Transverse colon (tissue), 4 donors: ENCODE measurements around the gene NSD2. TPM values are rescaled to one million over a fixed set of nuclear protein-coding genes. Genes with fewer than 3 reads are reported as not detected.
A peak's percentile ranks its signal among the peaks of the same experiment; 100 is the strongest.
"Not testable (repeated sequence)": the region's sequence is repeated elsewhere in the genome, so short reads cannot be mapped to it uniquely, and the experiment has no call there.

Experiments used
- DNase-seq: peaks from one replicate; pipeline ENCODE4 v3.0.0-alpha.2; 2019
- H3K27ac ChIP-seq, 4 donors: fragments of 200-600 bp; sonication (generic); 2 replicates each; pipeline ENCODE4 v1.5.1; 2016 to 2018; ENCODE audit warnings: inconsistent platforms in 4 of 4
- H3K27me3 ChIP-seq: fragments of 200-600 bp; sonication (generic); 2 replicates; pipeline ENCODE4 v1.5.1; 2017; ENCODE audit warnings: inconsistent platforms
- H3K36me3 ChIP-seq, 4 donors: fragments of 200-600 bp; sonication (generic); 2 replicates each; pipeline ENCODE4 v1.5.1; 2017 to 2019; ENCODE audit warnings: inconsistent platforms in 4 of 4
- H3K4me1 ChIP-seq, 4 donors: fragments of 200-600 bp; sonication (generic); 2 replicates each; pipeline ENCODE4 v1.5.1; 2017 to 2020; ENCODE audit warnings: inconsistent platforms in 4 of 4
- H3K4me3 ChIP-seq, 4 donors: fragments of 200-600 bp; sonication (generic); 1 replicate in 1 of 4; 2 replicates in 3 of 4; pipeline versions ENCODE4 v1.5.1 to v1.6.1; 2017 to 2019; ENCODE audit warnings: inconsistent platforms in 4 of 4
- H3K9me3 ChIP-seq, 2 donors: fragments of 200-600 bp; sonication (generic); 2 replicates each; pipeline ENCODE4 v1.5.1; 2017 to 2019; ENCODE audit warnings: inconsistent platforms in 2 of 2
- EP300 ChIP-seq: sonication (generic); formaldehyde crosslinking; IDR thresholded peaks from one replicate; pipeline ENCODE4 v1.6.1; 2017; ENCODE audit warnings: antibody characterized with exemption, low read depth
- POLR2A ChIP-seq: fragments of 450-650 bp; IDR thresholded peaks from one replicate; pipeline ENCODE4 v1.6.1; 2016; ENCODE audit warnings: antibody characterized with exemption, mild to moderate bottlenecking, moderate library complexity
- POLR2AphosphoS5 ChIP-seq, 3 donors: sonication (generic); formaldehyde crosslinking; IDR thresholded peaks; one replicate each; pipeline ENCODE4 v1.6.1; 2016; ENCODE audit warnings: antibody characterized with exemption in 3 of 3
- WGBS, 2 donors: methylation state at CpG; one replicate each; pipeline ENCODE4 v1.1.5; 2018; ENCODE audit warnings: low coverage in 1 of 2; 5-methylcytosine and 5-hydroxymethylcytosine counted together
- in situ Hi-C, 4 donors: fragments of 200-750 bp; cut with MboI; loops; one replicate each; pipeline versions ENCODE4 v1.15.0 to v1.15.1; 2017; ENCODE audit warnings: low sequenced_read_pairs in 3 of 4, low pct_ligation_motif_present in 1 of 4, low pct_unique_long_range_greater_than_20kb in 1 of 4
- intact Hi-C: fragments of 100-400 bp; cut with DNase I; formaldehyde crosslinking; loops from one replicate; pipeline ENCODE4 v1.15.1; 2023; ENCODE audit warnings: low total_unique reads
- total RNA-seq, 4 donors: library from RNA; depleted of rRNA; stranded (reverse); fragments of >200 nt; gene quantifications; one replicate each; pipeline ENCODE4 v1.1.0, GENCODE V29; 2016
- TF ChIP-seq, protein P1 (sequence below), 5 experiments: fragments of 200-600 bp in 3 of 5; fragments of 450-650 bp in 2 of 5; sonication (generic) in 3 of 5; IDR thresholded peaks; 1 replicate in 2 of 5; 2 replicates in 3 of 5; pipeline ENCODE4 v1.5.1; 2016 to 2017; ENCODE audit warnings: antibody characterized with exemption in 5 of 5, inconsistent platforms in 3 of 5, mild to moderate bottlenecking in 2 of 5, moderate library complexity in 1 of 5

The NSD2 gene
- total RNA-seq, 4 donors from 2014 or later = 78.4 to 591 (median 158) TPM

DNA sequence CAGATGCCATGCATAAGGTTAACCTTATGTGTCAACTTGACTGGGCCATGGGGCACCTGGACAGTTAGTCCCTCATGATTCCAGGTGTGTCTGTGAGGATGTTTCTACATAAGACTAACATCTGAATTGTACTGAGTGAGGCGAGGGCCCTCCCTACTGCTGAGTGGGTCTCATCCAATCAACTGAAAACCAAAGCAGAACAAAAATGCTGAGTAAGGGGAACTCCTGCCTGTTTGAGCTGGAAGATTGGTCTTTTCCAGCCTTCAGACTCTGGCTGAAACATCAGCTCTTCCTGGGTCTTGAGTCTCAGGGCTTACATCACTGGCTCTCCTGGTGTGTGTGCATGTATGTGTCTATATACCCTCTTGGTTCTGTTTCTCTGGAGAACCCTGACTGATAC lies 123.7 kb downstream of the NSD2 start:
- H3K27me3 ChIP-seq = no peaks in the 10 kb centered on the region
- TF ChIP-seq POLR2A (no peak), EP300 (no peak), POLR2AphosphoS5 (IDR thresholded peaks at IDR 0.05) (no peak)
- TF ChIP-seq, protein P1, sequence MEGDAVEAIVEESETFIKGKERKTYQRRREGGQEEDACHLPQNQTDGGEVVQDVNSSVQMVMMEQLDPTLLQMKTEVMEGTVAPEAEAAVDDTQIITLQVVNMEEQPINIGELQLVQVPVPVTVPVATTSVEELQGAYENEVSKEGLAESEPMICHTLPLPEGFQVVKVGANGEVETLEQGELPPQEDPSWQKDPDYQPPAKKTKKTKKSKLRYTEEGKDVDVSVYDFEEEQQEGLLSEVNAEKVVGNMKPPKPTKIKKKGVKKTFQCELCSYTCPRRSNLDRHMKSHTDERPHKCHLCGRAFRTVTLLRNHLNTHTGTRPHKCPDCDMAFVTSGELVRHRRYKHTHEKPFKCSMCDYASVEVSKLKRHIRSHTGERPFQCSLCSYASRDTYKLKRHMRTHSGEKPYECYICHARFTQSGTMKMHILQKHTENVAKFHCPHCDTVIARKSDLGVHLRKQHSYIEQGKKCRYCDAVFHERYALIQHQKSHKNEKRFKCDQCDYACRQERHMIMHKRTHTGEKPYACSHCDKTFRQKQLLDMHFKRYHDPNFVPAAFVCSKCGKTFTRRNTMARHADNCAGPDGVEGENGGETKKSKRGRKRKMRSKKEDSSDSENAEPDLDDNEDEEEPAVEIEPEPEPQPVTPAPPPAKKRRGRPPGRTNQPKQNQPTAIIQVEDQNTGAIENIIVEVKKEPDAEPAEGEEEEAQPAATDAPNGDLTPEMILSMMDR (IDR thresholded peaks at IDR 0.05) = no peak
- in situ Hi-C loops (no loop called here), intact Hi-C loops (no loop called here)
- no peak overlapping the region for H3K27ac ChIP-seq
- H3K4me3 ChIP-seq = no peak overlapping the region
- H3K36me3 ChIP-seq = peaks cover 0 to 11% (median 3%) of the 10 kb centered on the region in 4 donors
- no peak for DNase-seq
- peaks cover 0 to 10% of the 10 kb centered on the region in 2 donors for H3K9me3 ChIP-seq
- 60 to 100% methylated on average over 1 of the region's 1 CpG for WGBS, 2 donors
- peaks cover 0 to 5% (median 4%) of the 10 kb centered on the region in 4 donors for H3K4me1 ChIP-seq

DNA sequence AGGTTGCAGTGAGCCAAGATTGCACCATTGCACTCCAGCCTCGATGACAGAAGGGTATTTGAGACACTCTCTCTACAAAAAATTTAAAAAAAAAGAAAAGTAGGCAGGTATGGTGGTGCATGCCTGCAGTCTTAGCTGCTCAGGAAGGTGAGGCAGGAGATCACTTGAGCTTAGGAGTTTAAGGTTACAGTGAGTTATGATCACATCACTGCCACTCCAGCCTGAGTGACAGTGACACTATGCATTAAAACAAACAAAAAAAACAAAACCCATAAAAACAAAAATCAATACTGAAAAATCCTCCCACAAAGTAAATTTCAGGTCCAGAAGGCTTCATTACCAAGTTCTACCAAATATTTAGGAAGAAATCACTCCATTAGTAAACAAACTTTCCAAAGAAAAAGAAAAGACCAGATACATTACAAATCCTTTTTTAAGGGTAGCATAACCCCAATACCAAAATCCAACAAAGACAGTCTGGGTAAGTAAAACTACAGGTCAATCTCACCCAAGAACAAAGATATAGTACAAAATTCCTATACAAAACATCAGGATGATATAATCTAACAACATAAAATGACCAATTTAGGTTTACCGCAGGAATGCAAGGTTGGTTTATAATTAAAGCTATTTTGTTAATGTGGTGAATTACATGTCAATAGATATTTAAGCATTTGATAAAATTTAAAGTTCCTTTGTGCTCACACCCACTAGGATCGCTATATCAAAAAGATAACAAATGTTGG lies 125.8 kb downstream of the NSD2 start:
- in situ Hi-C loops = no loop called here
- 98 to 100% methylated on average over 2 to 3 of the region's 3 CpGs for WGBS, 2 donors
- Histone ChIP-seq H3K27me3 (no peaks in the 10 kb centered on the region), H3K36me3 (no peaks in the 10 kb centered on the region), H3K27ac (no peak overlapping the region), H3K4me3 (no peak overlapping the region), H3K4me1 (peaks cover 0 to 5% (median 4%) of the 10 kb centered on the region in 4 donors), H3K9me3 (peaks cover 0 to 20% of the 10 kb centered on the region in 2 donors)
- TF ChIP-seq POLR2AphosphoS5 (IDR thresholded peaks at IDR 0.05) (no peak), EP300 (no peak), POLR2A (no peak)
- TF ChIP-seq, protein P1 (IDR thresholded peaks at IDR 0.05) = no peak
- intact Hi-C loops = no loop called here
- no peak for DNase-seq

DNA sequence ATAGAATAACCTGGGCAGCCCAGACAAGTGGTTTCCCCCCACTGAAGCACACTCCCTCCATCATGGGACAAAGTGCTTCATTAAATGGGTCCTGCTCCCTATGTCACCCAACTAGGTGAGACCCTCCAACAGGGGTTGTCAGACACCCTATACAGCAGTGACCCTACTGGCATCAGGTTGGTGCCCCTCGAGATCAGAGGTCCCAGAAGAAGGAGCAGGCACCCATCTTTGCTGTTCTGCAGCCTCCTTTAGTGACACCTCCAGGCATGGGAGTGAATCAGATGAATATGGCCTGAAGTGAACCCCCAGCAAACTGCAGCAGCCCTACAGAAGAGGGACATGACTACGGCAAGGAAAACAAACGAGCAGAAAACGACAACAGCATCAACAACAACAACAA lies 126.5 kb downstream of the NSD2 start:
- in situ Hi-C loops = no loop called here
- Histone ChIP-seq H3K9me3 (peaks cover 0 to 20% of the 10 kb centered on the region in 2 donors), H3K4me1 (peaks cover 0 to 5% (median 4%) of the 10 kb centered on the region in 4 donors), H3K4me3 (no peak overlapping the region), H3K27me3 (no peaks in the 10 kb centered on the region), H3K27ac (no peak overlapping the region), H3K36me3 (no peaks in the 10 kb centered on the region)
- intact Hi-C loops = no loop called here
- TF ChIP-seq POLR2AphosphoS5 (IDR thresholded peaks at IDR 0.05) = no peak
- no peak for TF ChIP-seq EP300
- no peak for TF ChIP-seq POLR2A
- TF ChIP-seq, protein P1 (IDR thresholded peaks at IDR 0.05) = no peak
- no peak for DNase-seq
- 87 to 95% methylated on average over 3 to 4 of the region's 4 CpGs for WGBS, 2 donors

DNA sequence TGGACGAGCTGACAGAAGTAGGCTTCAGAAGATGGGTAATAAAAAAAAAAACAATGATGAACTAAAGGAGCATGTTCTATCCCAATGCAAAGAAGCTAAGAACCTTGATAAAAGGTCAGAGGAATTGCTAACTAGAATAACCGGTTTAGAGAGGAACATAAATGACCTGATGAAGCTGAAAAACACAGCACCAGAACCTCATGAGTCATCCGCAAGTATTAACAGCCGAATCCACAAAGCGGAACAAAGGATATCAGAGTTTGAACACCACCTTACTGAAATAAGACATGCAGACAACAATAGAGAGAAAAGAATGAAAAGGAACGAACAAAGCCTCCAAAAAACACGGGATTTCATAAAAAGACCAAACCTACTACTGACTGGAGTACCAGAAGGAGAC lies 127.1 kb downstream of the NSD2 start:
- WGBS, 2 donors = 68 to 74% methylated on average over 7 of the region's 7 CpGs
- DNase-seq = no peak
- H3K36me3 ChIP-seq = no peaks in the 10 kb centered on the region
- peaks cover 0 to 5% (median 4%) of the 10 kb centered on the region in 4 donors for H3K4me1 ChIP-seq
- peaks cover 0 to 20% of the 10 kb centered on the region in 2 donors for H3K9me3 ChIP-seq
- H3K4me3 ChIP-seq = no peak overlapping the region
- TF ChIP-seq, protein P1 (IDR thresholded peaks at IDR 0.05) = no peak
- TF ChIP-seq POLR2AphosphoS5 (IDR thresholded peaks at IDR 0.05) = no peak
- TF ChIP-seq POLR2A = no peak
- TF ChIP-seq EP300 = no peak
- intact Hi-C loops (no loop called here), in situ Hi-C loops (no loop called here)
- peak overlapping the region in 1 of 4 donors; percentile 34 for H3K27ac ChIP-seq
- H3K27me3 ChIP-seq = no peaks in the 10 kb centered on the region

DNA sequence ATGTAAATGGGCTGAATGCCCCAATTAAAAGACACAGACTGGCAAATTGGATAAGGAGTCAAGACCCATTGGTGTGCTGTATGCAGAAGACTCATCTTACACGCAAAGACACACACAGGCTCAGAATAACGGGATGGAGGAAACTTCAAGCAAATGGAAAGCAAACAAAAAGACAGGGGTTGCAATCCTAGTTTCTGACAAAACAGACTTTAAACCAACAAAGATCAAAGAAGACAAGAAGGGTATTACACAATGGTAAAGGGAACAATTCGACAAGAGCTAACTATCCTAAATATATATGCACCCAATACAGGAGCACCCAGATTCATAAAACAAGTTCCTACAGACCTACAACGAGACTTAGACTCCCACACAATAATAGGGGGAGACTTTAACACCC lies 128.1 kb downstream of the NSD2 start:
- H3K27me3 ChIP-seq, H3K27ac ChIP-seq, intact Hi-C loops, DNase-seq, in situ Hi-C loops, H3K4me3 ChIP-seq, H3K4me1 ChIP-seq, H3K36me3 ChIP-seq: not testable (repeated sequence)
- H3K9me3 ChIP-seq = peaks cover 0 to 20% of the 10 kb centered on the region in 2 donors
- WGBS, 2 donors = 93% methylated on average over 4 of the region's 4 CpGs

DNA sequence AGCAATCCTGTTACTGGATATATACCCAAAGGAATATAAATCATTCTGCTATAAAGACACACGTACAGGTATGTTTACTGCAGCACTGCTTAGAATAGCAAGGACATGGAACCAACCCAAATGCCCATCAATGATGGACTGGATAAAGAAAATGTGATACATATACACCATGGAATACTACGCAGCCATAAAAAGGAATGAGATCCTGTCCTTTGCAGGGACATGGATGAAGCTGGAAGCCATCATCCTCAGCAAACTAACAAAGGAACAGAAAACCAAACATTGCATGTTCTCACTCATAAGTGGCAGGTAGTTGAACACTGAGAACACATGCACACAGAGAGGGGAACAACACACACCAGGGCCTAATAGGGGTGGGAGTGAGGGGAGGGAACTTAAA lies 132.2 kb downstream of the NSD2 start:
- Histone ChIP-seq H3K4me1 (peaks cover 0 to 16% (median 11%) of the 10 kb centered on the region in 4 donors), H3K9me3 (peaks cover 0 to 11% of the 10 kb centered on the region in 2 donors), H3K36me3 (peaks cover 0 to 11% (median 0%) of the 10 kb centered on the region in 4 donors)
- 93 to 95% methylated on average over 2 of the region's 2 CpGs for WGBS, 2 donors
- in situ Hi-C loops, intact Hi-C loops, H3K4me3 ChIP-seq, DNase-seq, H3K27me3 ChIP-seq, H3K27ac ChIP-seq: not testable (repeated sequence)
